H1 (cell line): Measurements from ENCODE around the gene NRTN. TPM values are rescaled to one million over a fixed set of nuclear protein-coding genes. Genes with fewer than 3 reads are reported as not detected.

ENCODE experiments used
- CTCF ChIA-PET: fragments of 300-600 bp; sonication (Branson Sonifier 250); formaldehyde crosslinking; loops from one replicate; lab custom pipeline; 2021; ENCODE audit not compliant: partially characterized antibody; lab: Charles Lee
- POLR2A ChIA-PET: fragments of 300-600 bp; sonication (Branson Sonifier 250); formaldehyde crosslinking; loops from one replicate; lab custom pipeline; 2021; ENCODE audit warnings: inconsistent platforms; ENCODE audit not compliant: partially characterized antibody; lab: Charles Lee
- DNase-seq, 2 experiments: peaks; one replicate each; pipeline versions ENCODE4 v3.0.0 to v3.0.0-alpha.2; 2010 to 2022; ENCODE audit warnings: low spot score in 2 of 2, low read depth in 1 of 2, mixed read lengths in 1 of 2
- FAIRE-seq: peaks from 2 replicates; lab custom pipeline; 2011; peaks lifted over from hg19 to GRCh38; lab: Jason Lieb, UNC
- H2AFZ ChIP-seq: 2 replicates; pipeline ENCODE4 v1.8.1; 2012; ENCODE audit warnings: low read length, inconsistent platforms
- H2AK5ac ChIP-seq: 2 replicates; pipeline ENCODE4 v1.6.1; 2013; ENCODE audit warnings: low read depth, low read length
- H2BK120ac ChIP-seq: replicated peaks from 2 replicates; pipeline ENCODE3; 2013; ENCODE audit warnings: low read depth, low read length, inconsistent platforms
- H2BK12ac ChIP-seq: 2 replicates; pipeline ENCODE4 v1.6.1; 2013; ENCODE audit warnings: low read depth, low read length
- H2BK15ac ChIP-seq: 2 replicates; pipeline ENCODE4 v1.6.1; 2013; ENCODE audit warnings: low read length
- H2BK20ac ChIP-seq: 2 replicates; pipeline ENCODE4 v1.6.1; 2013; ENCODE audit warnings: low read length
- H2BK5ac ChIP-seq: 2 replicates; pipeline ENCODE4 v1.6.1; 2013; ENCODE audit warnings: low read depth, low read length
- H3K14ac ChIP-seq: 2 replicates; pipeline ENCODE4 v1.6.1; 2013; ENCODE audit warnings: inconsistent platforms; ENCODE audit not compliant: insufficient read length
- H3K18ac ChIP-seq: 2 replicates; pipeline ENCODE4 v1.6.1; 2013; ENCODE audit warnings: low read length; ENCODE audit errors: extremely low read depth
- H3K23ac ChIP-seq: 2 replicates; pipeline ENCODE4 v1.6.1; 2013; ENCODE audit warnings: inconsistent platforms; ENCODE audit not compliant: insufficient read length
- H3K23me2 ChIP-seq: 2 replicates; pipeline ENCODE4 v1.6.1; 2013; ENCODE audit warnings: low read depth, low read length
- H3K27ac ChIP-seq: 2 replicates; pipeline ENCODE4 v1.6.1; 2011; ENCODE audit warnings: low read depth, low read length, inconsistent platforms
- H3K27me3 ChIP-seq, 4 experiments: replicated peaks in 1 of 4; 1 replicate in 1 of 4; 2 replicates in 3 of 4; pipeline versions ENCODE4 v1.6.1 to v1.8.1; 2011 to 2013; ENCODE audit warnings: low read length in 3 of 4, mild to moderate bottlenecking in 3 of 4, inconsistent platforms in 2 of 4, mixed read lengths in 2 of 4, moderate library complexity in 1 of 4; ENCODE audit not compliant: control insufficient read depth in 3 of 4, insufficient read depth in 3 of 4; ENCODE audit errors: extremely low read depth in 1 of 4
- H3K36me3 ChIP-seq, 4 experiments: 2 replicates each; pipeline versions ENCODE4 v1.6.1 to v1.8.1; 2011 to 2013; ENCODE audit warnings: mild to moderate bottlenecking in 4 of 4, low read length in 3 of 4, moderate library complexity in 2 of 4, control low read depth in 1 of 4, inconsistent platforms in 1 of 4; ENCODE audit not compliant: insufficient read depth in 4 of 4, control insufficient read depth in 2 of 4
- H3K4ac ChIP-seq: replicated peaks from 2 replicates; pipeline ENCODE3; 2013; ENCODE audit warnings: low read length, low read depth, mixed read lengths, inconsistent platforms; ENCODE audit not compliant: insufficient read length
- H3K4me1 ChIP-seq, 4 experiments: replicated peaks in 1 of 4; 1 replicate in 1 of 4; 2 replicates in 3 of 4; pipeline versions ENCODE4 v1.6.1 to v1.8.1; 2011 to 2013; ENCODE audit warnings: low read length in 3 of 4, inconsistent platforms in 2 of 4, mixed read lengths in 1 of 4; ENCODE audit not compliant: insufficient read depth in 4 of 4, control insufficient read depth in 3 of 4
- H3K4me2 ChIP-seq, 2 experiments: 2 replicates each; pipeline versions ENCODE4 v1.6.1 to v1.8.1; 2011 to 2013; ENCODE audit warnings: low read depth in 2 of 2, low read length in 2 of 2, control low read depth in 1 of 2, inconsistent platforms in 1 of 2, mild to moderate bottlenecking in 1 of 2; ENCODE audit not compliant: insufficient read depth in 1 of 2
- H3K4me3 ChIP-seq, 4 experiments: fragments of 200-600, 300-600 bp in 1 of 4; sonication (generic), shearing (Covaris generic), sonication (Bioruptor Twin) in 1 of 4; 2 replicates each; pipeline versions ENCODE4 v1.5.1 to v1.8.1; 2011 to 2016; ENCODE audit warnings: low read length in 4 of 4, low read depth in 3 of 4, control low read depth in 2 of 4, inconsistent platforms in 2 of 4, mild to moderate bottlenecking in 2 of 4, mixed read lengths in 1 of 4, moderate library complexity in 1 of 4; ENCODE audit not compliant: insufficient read depth in 2 of 4; ENCODE audit errors: extremely low read depth in 1 of 4
- H3K56ac ChIP-seq: replicated peaks from 2 replicates; pipeline ENCODE3; 2013; ENCODE audit warnings: low read depth, mild to moderate bottlenecking, mixed read lengths, low read length, inconsistent platforms; ENCODE audit not compliant: insufficient read length
- H3K79me1 ChIP-seq: 2 replicates; pipeline ENCODE4 v1.6.1; 2013; ENCODE audit warnings: low read depth, low read length, control low read depth
- H3K79me2 ChIP-seq, 2 experiments: 2 replicates each; pipeline versions ENCODE4 v1.6.1 to v1.8.1; 2012 to 2013; ENCODE audit warnings: low read length in 2 of 2, mild to moderate bottlenecking in 2 of 2, inconsistent platforms in 1 of 2; ENCODE audit not compliant: insufficient read depth in 2 of 2, control insufficient read depth in 1 of 2
- H3K9ac ChIP-seq, 4 experiments: replicated peaks in 1 of 4; 1 replicate in 1 of 4; 2 replicates in 3 of 4; pipeline versions ENCODE4 v1.6.1 to v1.8.1; 2011 to 2013; ENCODE audit warnings: low read depth in 3 of 4, low read length in 3 of 4, control low read depth in 2 of 4, mild to moderate bottlenecking in 2 of 4, moderate library complexity in 2 of 4, inconsistent platforms in 1 of 4; ENCODE audit errors: extremely low read depth in 1 of 4
- H3K9me3 ChIP-seq, 2 experiments: 2 replicates each; pipeline versions ENCODE4 v1.6.1 to v1.8.1; 2012 to 2013; ENCODE audit warnings: mild to moderate bottlenecking in 2 of 2, moderate library complexity in 2 of 2, control low read depth in 1 of 2, inconsistent platforms in 1 of 2, low read depth in 1 of 2, low read length in 1 of 2, mixed read lengths in 1 of 2; ENCODE audit not compliant: insufficient read depth in 2 of 2
- H4K20me1 ChIP-seq, 2 experiments: replicated peaks in 1 of 2; 2 replicates each; pipeline versions ENCODE3 to v1.8.1; 2011 to 2013; ENCODE audit warnings: inconsistent platforms in 2 of 2, low read length in 2 of 2, mild to moderate bottlenecking in 1 of 2; ENCODE audit not compliant: insufficient read depth in 2 of 2, control insufficient read depth in 1 of 2
- H4K5ac ChIP-seq: 2 replicates; pipeline ENCODE4 v1.6.1; 2013; ENCODE audit warnings: low read length, low read depth, mixed read lengths, inconsistent platforms; ENCODE audit not compliant: insufficient read length
- H4K8ac ChIP-seq: 2 replicates; pipeline ENCODE4 v1.8.0; 2013; ENCODE audit warnings: mild to moderate bottlenecking, moderate library complexity, low read length, inconsistent platforms; ENCODE audit not compliant: insufficient read depth; ENCODE audit errors: extremely low read depth
- H4K91ac ChIP-seq: replicated peaks from 2 replicates; pipeline ENCODE3; 2013; ENCODE audit warnings: low read length, mixed read lengths, inconsistent platforms; ENCODE audit not compliant: insufficient read length
- CBX5 ChIP-seq: fragments of 300-800, 300-1000 bp; sonication (generic); IDR thresholded peaks from 2 replicates; pipeline ENCODE4 v1.7.1; 2016; ENCODE audit warnings: antibody characterized with exemption, low read length, low read depth
- GABPA ChIP-seq: IDR thresholded peaks from 2 replicates; pipeline ENCODE4 v1.6.1; 2011; ENCODE audit warnings: mild to moderate bottlenecking, low read length, moderate library complexity, borderline replicate concordance; ENCODE audit not compliant: insufficient read depth
- HDAC6 ChIP-seq: IDR thresholded peaks from one replicate; pipeline ENCODE4 v1.7.1; 2012; ENCODE audit warnings: low read depth, mild to moderate bottlenecking, inconsistent platforms, low read length, moderate library complexity
- JUN ChIP-seq: IDR thresholded peaks from 2 replicates; pipeline ENCODE4 v1.6.1; 2011; ENCODE audit warnings: low read depth, mild to moderate bottlenecking, improper control_type of control experiment, low read length
- JUND ChIP-seq: IDR thresholded peaks from 2 replicates; pipeline ENCODE4 v1.6.1; 2011; ENCODE audit warnings: mild to moderate bottlenecking, improper control_type of control experiment, low read length
- POLR2A ChIP-seq, 2 experiments: IDR thresholded peaks; 1 replicate in 1 of 2; 2 replicates in 1 of 2; pipeline ENCODE4 v1.6.1; 2011; ENCODE audit warnings: low read depth in 2 of 2, low read length in 2 of 2, mild to moderate bottlenecking in 2 of 2; ENCODE audit errors: control extremely low read depth in 1 of 2
- RBBP5 ChIP-seq: IDR thresholded peaks from 2 replicates; pipeline ENCODE4 v1.7.1; 2012; ENCODE audit warnings: low read depth, mild to moderate bottlenecking, inconsistent platforms, low read length, moderate library complexity, borderline replicate concordance
- SUZ12 ChIP-seq: fragments of 200-600 bp; sonication (generic); IDR thresholded peaks from 2 replicates; pipeline ENCODE4 v1.6.1; 2012; ENCODE audit warnings: mild to moderate bottlenecking, inconsistent platforms, low read length, moderate library complexity, mixed read lengths
- TAF7 ChIP-seq: optimal IDR thresholded peaks from 2 replicates; pipeline ENCODE3; 2011; ENCODE audit warnings: low read depth, mild to moderate bottlenecking, inconsistent platforms, low read length, moderate library complexity, borderline replicate concordance
- TEAD4 ChIP-seq: IDR thresholded peaks from 2 replicates; pipeline ENCODE4 v1.6.1; 2012; ENCODE audit warnings: low read depth, low read length, inconsistent platforms, mixed read lengths
- USF2 ChIP-seq: IDR thresholded peaks from 2 replicates; pipeline ENCODE4 v1.6.1; 2011; ENCODE audit warnings: low read length, improper control_type of control experiment
- YY1 ChIP-seq: IDR thresholded peaks from 2 replicates; pipeline ENCODE4 v1.6.1; 2011; ENCODE audit warnings: low read depth, mild to moderate bottlenecking, low read length
- WGBS, 2 experiments: shearing (Covaris generic) in 1 of 2; methylation state at CpG; one replicate each; pipeline versions ENCODE4 v1.1.6 to v1.1.7; 2013 to 2015; ENCODE audit warnings: low lambda C conversion rate in 2 of 2, mixed read lengths in 2 of 2, inconsistent platforms in 1 of 2, low coverage in 1 of 2, missing lambda C conversion rate in 1 of 2; ENCODE audit not compliant: insufficient replicate concordance in 2 of 2, insufficient coverage in 1 of 2, insufficient read length in 1 of 2; ENCODE audit errors: extremely low coverage in 1 of 2, missing lambda C conversion rate in 1 of 2; 5-methylcytosine and 5-hydroxymethylcytosine counted together
- polyA plus RNA-seq, 7 experiments: library from polyadenylated mRNA; depleted of rRNA in 3 of 7; stranded (reverse) in 5 of 7; unstranded in 2 of 7; fragments of >200 nt in 5 of 7; fragments of 200-250 nt in 2 of 7; gene quantifications; 1 replicate in 5 of 7; 2 replicates in 1 of 7; 4 replicates in 1 of 7; pipeline versions ENCODE4 v1.2.1 to v1.2.3, GENCODE V29; 2011 to 2013; ENCODE audit warnings: missing spikeins in 2 of 7, mixed read lengths in 2 of 7
- total RNA-seq: library from RNA; stranded (reverse); fragmentation: NEBNext Ultra II Directional; extraction: Animal tissue kit (Norgen Biotek cat#: 25700); gene quantifications from 2 replicates; pipeline ENCODE4 v1.2.1, GENCODE V29; 2021

Gene NRTN
- total and polyA plus RNA-seq, 2 of the 8 experiments (the other 6 are each of a cell fraction or from before 2014, with no cell fraction given), result 3.9 to 5.3 TPM

GRCh38 chr19:5782322-5782721 is 22.5 kb upstream of the NRTN start:
- no peak for TF ChIP-seq USF2
- no peak for TF ChIP-seq SUZ12
- no peak for TF ChIP-seq TAF7
- TF ChIP-seq JUN, result no peak
- TF ChIP-seq GABPA, result no peak
- no peak for TF ChIP-seq JUND
- TF ChIP-seq HDAC6, result no peak
- TF ChIP-seq TEAD4, result no peak
- no peak for TF ChIP-seq CBX5
- no peak for TF ChIP-seq RBBP5
- TF ChIP-seq POLR2A (IDR thresholded peaks at IDR 0.05; ENCODE audit: control extremely low read depth in 1 of 2, low read depth in 2 of 2, low read length in 2 of 2), result no peak
- TF ChIP-seq YY1, result no peak
- CTCF ChIA-PET, result interaction anchor here (1.2 to 1.4 kb wide), 2 partner anchors 8 to 93 kb away, joined by 3 to 9 read pairs; partner anchors contain the start of gene RPL36
- no peak overlapping the region for H4K5ac ChIP-seq
- H3K56ac ChIP-seq, result no peak overlapping the region
- FAIRE-seq, result no peak
- no peak overlapping the region for H3K4ac ChIP-seq
- no peaks in the 10 kb centered on the region for H3K23me2 ChIP-seq
- H2BK12ac ChIP-seq, result no peak overlapping the region
- no peak overlapping the region; the same call in none of the 2 replicates for H4K8ac ChIP-seq
- H4K20me1 ChIP-seq, result peaks cover 0 to 6% of the 10 kb centered on the region in 2 experiments
- no peaks in the 10 kb centered on the region for H3K4me1 ChIP-seq
- H3K9ac ChIP-seq, result no peak overlapping the region
- no peaks in the 10 kb centered on the region; the same call in 1 of the 2 replicates for H3K79me1 ChIP-seq
- H2AK5ac ChIP-seq, result no peak overlapping the region
- no peak overlapping the region for H2BK20ac ChIP-seq
- H3K14ac ChIP-seq, result no peak overlapping the region
- H2BK120ac ChIP-seq, result no peak overlapping the region
- H2BK15ac ChIP-seq, result no peak overlapping the region
- H3K36me3 ChIP-seq, result peaks cover 5 to 23% (median 17%) of the 10 kb centered on the region in 4 experiments; a peak in 6 of 8 replicates
- WGBS, 2 experiments, result 92% methylated on average over 9 of the region's 9 CpGs; no CpG with 5 or more reads in 1 of the 2 experiments
- no peak overlapping the region for H3K4me2 ChIP-seq
- H3K27ac ChIP-seq, result no peak overlapping the region
- H4K91ac ChIP-seq, result no peak overlapping the region
- no peaks in the 10 kb centered on the region for H3K79me2 ChIP-seq
- no peaks in the 10 kb centered on the region for H3K9me3 ChIP-seq
- POLR2A ChIA-PET, result interaction anchor here (1.3 to 3.9 kb wide), 6 partner anchors 15 to 94 kb away, joined by 3 to 25 read pairs (median 4); partner anchors contain the start of genes CATSPERD and LONP1
- no peak overlapping the region for H2AFZ ChIP-seq
- no peak overlapping the region for H2BK5ac ChIP-seq
- no peak overlapping the region for H3K23ac ChIP-seq
- DNase-seq, result no peak
- H3K18ac ChIP-seq, result no peak overlapping the region
- no peak overlapping the region for H3K4me3 ChIP-seq
- no peaks in the 10 kb centered on the region for H3K27me3 ChIP-seq
